Bronchial smooth muscle cell (primary cell): Measurements from ENCODE around the gene OR4F6. TPM values are rescaled to one million over a fixed set of nuclear protein-coding genes. Genes with fewer than 3 reads are reported as not detected.

Source experiments
- total RNA-seq: library from RNA; depleted of rRNA; stranded (reverse); fragments of >200 nt; gene quantifications from 2 replicates; pipeline ENCODE4 v1.2.1, GENCODE V29; 2014

Gene OR4F6
- total RNA-seq, result not detected in 2 replicates

GRCh38 chr15:101803209-101803608 lies at the start of gene OR4F6:
TSS of gene OR4F6 (plus strand) at chr15:101803509. CDS start at chr15:101805720, 2,211 bp downstream.

DNA sequence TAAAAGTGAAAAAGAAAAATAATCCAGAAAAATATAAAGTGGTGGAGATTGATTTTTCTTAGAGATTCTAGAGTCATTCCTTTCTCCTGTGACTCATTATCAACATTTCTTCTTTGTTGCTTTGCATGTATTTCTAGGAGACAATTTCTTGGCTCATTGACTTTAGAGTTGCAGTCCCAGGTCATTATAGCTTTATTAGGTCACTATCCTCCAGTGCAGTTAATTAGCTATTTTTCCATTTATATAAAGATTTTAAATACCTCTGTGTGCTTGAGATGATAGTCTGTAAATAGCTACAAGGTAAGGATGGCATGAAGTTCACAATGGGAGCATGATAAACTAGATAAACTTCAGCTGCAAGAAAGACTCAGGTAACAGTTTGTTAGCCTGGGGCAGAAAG lies 8.6 kb downstream of the OR4F6 start, which contains the start of gene OR4F15:
TSS of gene OR4F15 (plus strand) at position 301 of the 400 bp plus-strand sequence. CDS start 5,985 bp downstream, outside the sequence.

Other genes starting within 250 kb of the OR4F6 start
- 46.5 and 77.6 TPM in 2 replicates for gene TM2D3, start 151.1 kb upstream of the OR4F6 start, total RNA-seq
- gene TARS3, start 79.0 kb upstream of the OR4F6 start, total RNA-seq, result 11.2 and 11.4 TPM in 2 replicates
- gene OR4F15, start 8.7 kb downstream of the OR4F6 start, total RNA-seq, result not detected in 2 replicates